Esophagus squamous epithelium (tissue), 5 donors: ENCODE results near the gene SUGP1. TPM values are rescaled to one million over a fixed set of nuclear protein-coding genes. Genes with fewer than 3 reads are reported as not detected.

ENCODE experiments used
- DNase-seq: peaks from one replicate; lab custom pipeline; 2025; lab: John Stamatoyannopoulos, UW
- H3K27ac ChIP-seq, 4 donors: fragments of 200-600 bp; sonication (generic); one replicate each; pipeline ENCODE4 v1.5.1; 2016 to 2019; ENCODE audit warnings: mild to moderate bottlenecking in 1 of 4
- H3K27me3 ChIP-seq, 4 donors: fragments of 200-600 bp; sonication (generic); 1 replicate in 3 of 4; 2 replicates in 1 of 4; pipeline versions ENCODE4 v1.5.1 to v1.6.0; 2017 to 2021; ENCODE audit warnings: antibody characterized with exemption in 1 of 4
- H3K36me3 ChIP-seq, 3 donors: fragments of 200-600 bp; sonication (generic); one replicate each; pipeline ENCODE4 v1.5.1; 2016 to 2019
- H3K4me1 ChIP-seq, 3 donors: fragments of 200-600 bp; sonication (generic); one replicate each; pipeline ENCODE4 v1.5.1; 2017 to 2019
- H3K4me3 ChIP-seq, 4 donors: fragments of 200-600 bp; sonication (generic); 1 replicate in 3 of 4; 2 replicates in 1 of 4; pipeline ENCODE4 v1.5.1; 2016 to 2019; ENCODE audit warnings: mild to moderate bottlenecking in 2 of 4, moderate library complexity in 1 of 4
- H3K9me3 ChIP-seq, 3 donors: fragments of 200-600 bp; sonication (generic); one replicate each; pipeline ENCODE4 v1.5.1; 2016 to 2019
- CTCF ChIP-seq, 6 experiments: fragments of 450-650 bp in 4 of 6; fragments of 200-600 bp in 2 of 6; sonication (generic) in 2 of 6; IDR thresholded peaks; one replicate each; pipeline ENCODE4 v1.5.1; 2016 to 2019; ENCODE audit warnings: antibody characterized with exemption in 6 of 6, mild to moderate bottlenecking in 4 of 6, moderate library complexity in 4 of 6
- POLR2A ChIP-seq, 4 donors: fragments of 450-650 bp; IDR thresholded peaks; one replicate each; pipeline ENCODE4 v1.6.1; 2017; ENCODE audit warnings: antibody characterized with exemption in 4 of 4, mild to moderate bottlenecking in 4 of 4, moderate library complexity in 3 of 4
- WGBS, 2 donors: methylation state at CpG; one replicate each; pipeline ENCODE4 v1.1.5; 2018; 5-methylcytosine and 5-hydroxymethylcytosine counted together
- intact Hi-C: fragments of 100-400 bp; cut with DNase I; formaldehyde crosslinking; loops from one replicate; pipeline ENCODE4 v1.15.0; 2022
- total RNA-seq, 4 donors: library from RNA; depleted of rRNA; stranded (reverse); fragments of >200 nt; gene quantifications; one replicate each; pipeline ENCODE4 v1.1.0, GENCODE V29; 2016
- donor health status: DM: yes; HTN: yes; CAD: no.

SUGP1 gene
- total RNA-seq, 4 donors from 2014 or later = 31.0 to 47.4 (median 32.3) TPM

GRCh38 chr19:19316082-19316481 is 4.2 kb downstream of the SUGP1 start:
- 67 to 100% methylated on average over 1 of the region's 1 CpG for WGBS, 2 donors
- no peaks in the 10 kb centered on the region for H3K27me3 ChIP-seq
- intact Hi-C loops = no loop called here
- H3K4me1 ChIP-seq = peaks cover 10 to 19% (median 11%) of the 10 kb centered on the region in 3 donors
- no peak overlapping the region for H3K4me3 ChIP-seq
- H3K36me3 ChIP-seq = peaks cover 5 to 58% (median 5%) of the 10 kb centered on the region in 3 donors
- H3K9me3 ChIP-seq = no peaks in the 10 kb centered on the region
- TF ChIP-seq CTCF (IDR thresholded peaks at IDR 0.05) = no peak
- no peak for TF ChIP-seq POLR2A (IDR thresholded peaks at IDR 0.05)
- DNase-seq = no peak
- H3K27ac ChIP-seq = no peak overlapping the region

GRCh38 chr19:19315444-19315843 is 4.9 kb downstream of the SUGP1 start:
- Histone ChIP-seq H3K4me1 (peaks cover 10 to 19% (median 11%) of the 10 kb centered on the region in 3 donors), H3K27me3 (no peaks in the 10 kb centered on the region), H3K4me3 (no peak overlapping the region), H3K9me3 (no peaks in the 10 kb centered on the region), H3K27ac (no peak overlapping the region), H3K36me3 (peaks cover 5 to 65% (median 7%) of the 10 kb centered on the region in 3 donors)
- DNase-seq = no peak
- TF ChIP-seq CTCF (IDR thresholded peaks at IDR 0.05) = no peak
- no peak for TF ChIP-seq POLR2A (IDR thresholded peaks at IDR 0.05)
- intact Hi-C loops = no loop called here
- 72% methylated on average over 2 of the region's 2 CpGs; no CpG with 5 or more reads in 1 of the 2 donors for WGBS, 2 donors

- Histone ChIP-seq H3K4me1 (no peaks in the 10 kb centered on the region), H3K27me3 (no peaks in the 10 kb centered on the region), H3K27ac (no peak overlapping the region), H3K36me3 (peaks cover 26 to 100% (median 36%) of the 10 kb centered on the region in 3 donors), H3K9me3 (no peaks in the 10 kb centered on the region), H3K4me3 (no peak overlapping the region)
- WGBS, 2 donors = 80 to 96% methylated on average over 1 to 10 of the region's 10 CpGs
- no peak for DNase-seq
- TF ChIP-seq POLR2A (IDR thresholded peaks at IDR 0.05) (no peak), CTCF (IDR thresholded peaks at IDR 0.05) (no peak)
- intact Hi-C loops = no loop called here
Measured at GRCh38 chr19:19308373-19308772, 11.9 kb downstream of the SUGP1 start.

- no peaks in the 10 kb centered on the region for H3K4me1 ChIP-seq
- peaks cover 39 to 100% (median 54%) of the 10 kb centered on the region in 3 donors for H3K36me3 ChIP-seq
- no peak overlapping the region for H3K27ac ChIP-seq
- no peak for DNase-seq
- WGBS, 2 donors = 100% methylated on average over 6 of the region's 9 CpGs; no CpG with 5 or more reads in 1 of the 2 donors
- H3K9me3 ChIP-seq = no peaks in the 10 kb centered on the region
- no peak overlapping the region for H3K4me3 ChIP-seq
- H3K27me3 ChIP-seq = no peaks in the 10 kb centered on the region
- TF ChIP-seq POLR2A (IDR thresholded peaks at IDR 0.05) = no peak
- no peak for TF ChIP-seq CTCF (IDR thresholded peaks at IDR 0.05)
- intact Hi-C loops = no loop called here
Measured at GRCh38 chr19:19306191-19306590, 14.1 kb downstream of the SUGP1 start.

- TF ChIP-seq CTCF (IDR thresholded peaks at IDR 0.05) (no peak), POLR2A (IDR thresholded peaks at IDR 0.05) (no peak)
- Histone ChIP-seq H3K4me3 (no peak overlapping the region), H3K36me3 (peaks cover 39 to 100% (median 54%) of the 10 kb centered on the region in 3 donors), H3K4me1 (no peaks in the 10 kb centered on the region), H3K27ac (no peak overlapping the region), H3K27me3 (no peaks in the 10 kb centered on the region), H3K9me3 (no peaks in the 10 kb centered on the region)
- no peak for DNase-seq
- WGBS, 2 donors = 60% methylated on average over 1 of the region's 16 CpGs; no CpG with 5 or more reads in 1 of the 2 donors
- intact Hi-C loops = no loop called here
Measured at GRCh38 chr19:19305696-19306095, 14.6 kb downstream of the SUGP1 start.
